HG03432 (cell line): ENCODE data around the gene BNIP1.

ENCODE experiments used
- ATAC-seq: cut with Tn5 transposase; IDR thresholded peaks from one replicate; pipeline ENCODE4 v1.9.1; 2021; ENCODE audit warnings: mild to moderate bottlenecking, moderate library complexity; ENCODE audit not compliant: unreplicated experiment

The BNIP1 gene

GRCh38 chr5:173163219-173163618 lies 18.9 kb downstream of the BNIP1 start:
- no peak for ATAC-seq

GRCh38 chr5:173165177-173166016 lies 21.1 kb downstream of the BNIP1 start:
- ATAC-seq = no peak

GRCh38 chr5:173172166-173172565 lies 27.8 kb downstream of the BNIP1 start:
- ATAC-seq = no peak

GRCh38 chr5:173175523-173175922 lies 31.2 kb downstream of the BNIP1 start:
- ATAC-seq = no peak

DNA sequence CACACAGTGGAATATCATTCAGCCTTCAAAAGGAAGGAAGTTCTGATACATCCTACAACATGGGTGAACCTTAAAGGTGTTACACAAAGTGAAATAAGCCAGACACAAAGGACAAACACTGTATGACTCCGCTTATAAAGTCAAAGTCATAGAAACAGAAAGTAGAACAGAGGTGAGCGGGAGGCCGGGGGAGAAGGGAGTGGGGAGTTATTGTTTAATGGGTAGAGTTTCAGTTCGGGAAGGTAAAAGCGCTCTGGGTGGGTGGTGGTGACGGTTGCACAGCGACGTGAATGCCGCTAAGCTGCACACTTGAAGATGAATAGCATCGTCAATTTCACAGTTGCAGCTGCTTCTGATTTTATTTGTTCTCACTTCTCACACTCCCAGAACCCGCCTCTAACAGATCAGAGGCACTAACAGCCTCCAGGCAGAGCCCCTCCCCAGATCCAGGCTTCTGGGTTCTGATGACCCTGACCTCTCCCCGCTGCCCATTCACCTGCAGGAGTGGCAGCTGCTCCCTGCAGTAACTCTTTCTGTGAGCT lies 34.1 kb downstream of the BNIP1 start:
- no peak for ATAC-seq

DNA sequence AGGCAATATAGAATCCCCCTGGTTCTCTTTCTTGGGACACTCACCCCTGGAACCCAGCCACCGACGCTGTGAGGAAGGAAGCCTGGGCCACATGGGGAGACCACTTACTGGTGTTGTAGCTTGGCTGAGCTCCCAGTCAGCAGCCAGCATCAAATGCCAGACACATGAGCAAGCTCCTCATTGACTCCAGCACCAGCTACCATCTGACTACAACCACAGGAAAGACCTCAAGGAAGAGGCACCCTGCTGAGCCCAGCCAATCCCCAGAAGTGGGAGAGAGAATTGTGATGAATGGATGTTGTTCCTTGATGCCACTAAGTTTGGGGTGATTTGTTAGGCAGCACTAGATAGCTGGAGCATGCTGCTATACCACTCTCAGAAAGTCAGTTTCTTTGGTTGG lies 36.0 kb downstream of the BNIP1 start:
- no peak for ATAC-seq

DNA sequence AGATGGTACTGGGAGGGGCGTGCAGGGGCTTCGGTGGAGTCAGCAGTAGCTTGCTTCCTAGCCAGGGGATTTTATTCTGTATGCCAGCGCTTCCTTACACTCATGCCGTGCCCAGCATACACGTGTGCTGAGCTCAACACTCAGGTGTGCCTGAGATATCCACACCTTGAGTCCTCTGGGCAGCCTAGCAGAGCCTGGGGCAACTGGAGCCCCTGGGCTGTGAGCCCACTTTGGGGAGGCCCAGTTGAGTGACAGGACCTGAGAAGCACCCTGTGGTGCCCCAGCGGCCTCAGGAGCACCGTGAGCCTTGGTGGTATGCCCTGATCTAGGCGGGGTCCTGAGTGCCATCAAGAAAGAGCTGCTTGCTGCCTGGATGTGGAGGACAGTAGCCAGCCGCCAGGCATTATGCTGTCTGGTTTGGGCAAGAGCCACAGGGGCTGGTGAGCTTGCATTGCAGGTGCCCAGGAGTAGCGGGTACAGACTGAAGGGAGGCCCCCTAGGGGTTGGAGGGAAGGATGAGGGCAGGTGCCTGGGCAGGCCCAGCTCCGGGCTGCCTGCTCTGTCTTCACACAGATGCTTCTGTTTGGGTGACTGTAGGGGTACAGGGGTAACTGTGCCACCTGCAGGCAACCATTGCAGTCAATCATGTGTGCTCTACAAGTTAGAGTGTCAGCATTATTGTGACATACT lies 42.9 kb downstream of the BNIP1 start:
- ATAC-seq = peak; percentile 67

DNA sequence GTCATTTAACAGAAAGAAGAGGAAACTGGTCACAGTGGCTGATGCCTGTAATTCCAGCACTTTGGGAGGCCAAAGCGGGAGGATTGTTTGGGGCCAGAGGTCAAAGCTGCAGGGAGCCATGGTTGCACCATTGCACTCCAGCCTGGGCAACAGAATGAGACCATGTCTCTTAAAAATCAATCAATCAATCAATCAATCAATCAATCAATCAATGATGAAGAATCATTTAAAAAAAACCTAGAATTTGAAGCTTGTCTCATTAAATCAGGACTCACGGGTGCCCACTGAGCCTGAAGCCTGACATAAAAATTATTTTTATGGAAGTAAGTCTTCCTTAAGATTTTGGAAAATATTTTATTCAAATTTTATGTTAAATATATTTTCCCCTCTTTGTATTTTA lies 43.9 kb downstream of the BNIP1 start:
- no peak for ATAC-seq

GRCh38 chr5:173191015-173191414 lies 46.7 kb downstream of the BNIP1 start:
- no peak for ATAC-seq

DNA sequence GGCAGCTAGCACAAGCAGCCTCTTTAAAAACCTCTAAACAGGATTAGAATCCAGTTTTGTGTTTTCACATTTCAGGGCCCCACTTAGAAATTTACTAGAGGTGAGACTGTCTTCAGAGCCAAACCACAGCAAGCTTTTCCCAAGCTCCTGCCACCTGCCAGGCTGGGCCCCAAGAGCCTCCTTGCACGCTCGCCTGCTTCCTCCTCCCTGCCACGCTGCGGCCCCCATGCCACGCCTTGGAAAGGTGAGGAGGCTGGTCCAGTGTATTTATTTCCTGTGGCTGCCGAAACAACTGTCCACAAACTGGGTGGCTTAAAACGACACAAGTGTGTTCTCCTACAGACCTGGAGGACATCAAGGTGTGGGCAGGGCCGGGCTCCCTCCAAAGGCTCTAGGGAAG lies 47.2 kb downstream of the BNIP1 start:
- no peak for ATAC-seq

DNA sequence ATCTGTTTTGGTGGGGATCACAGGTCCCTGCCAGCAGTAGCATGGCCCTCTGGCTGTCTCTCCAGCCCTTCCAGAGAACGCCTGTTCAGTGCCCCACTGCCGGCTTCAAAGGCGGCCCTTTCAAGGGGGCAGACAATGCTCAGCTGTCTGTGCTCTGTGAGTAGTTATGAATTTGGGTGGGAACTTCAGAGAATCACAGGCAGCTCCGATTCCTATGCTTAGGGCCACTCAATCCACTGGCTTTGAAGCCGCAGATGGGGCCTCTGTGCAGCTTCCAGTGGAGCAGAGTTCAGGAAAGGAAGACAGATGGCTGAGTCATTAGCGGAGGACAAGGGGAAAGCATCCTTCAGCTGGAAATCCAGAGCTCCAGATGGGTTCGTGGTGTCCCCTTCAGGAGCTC lies 48.2 kb downstream of the BNIP1 start:
- no peak for ATAC-seq

- ATAC-seq = no peak
Measured at GRCh38 chr5:173196133-173196952, 52.0 kb downstream of the BNIP1 start.

GRCh38 chr5:173197375-173197891 lies 53.1 kb downstream of the BNIP1 start:
- ATAC-seq = no peak

DNA sequence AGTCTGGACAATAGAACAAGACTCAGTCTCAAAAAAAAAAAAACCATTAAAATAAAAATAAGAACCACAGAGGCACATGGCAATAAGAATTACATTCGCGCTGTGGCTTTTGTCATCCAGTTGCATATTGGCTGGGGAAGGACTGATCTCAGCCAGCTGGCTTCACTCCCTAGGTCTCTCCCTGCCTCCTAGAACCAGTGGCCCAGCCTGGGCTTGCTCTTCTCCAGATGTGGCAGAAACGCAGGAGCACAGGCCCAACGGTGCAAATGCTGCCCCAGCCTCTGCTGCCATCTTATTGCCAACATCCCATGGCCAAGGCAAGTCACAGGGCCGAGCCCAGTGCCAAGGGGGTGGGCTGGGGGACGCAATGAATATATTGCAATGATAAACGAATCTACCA lies 53.7 kb downstream of the BNIP1 start:
- ATAC-seq = no peak

DNA sequence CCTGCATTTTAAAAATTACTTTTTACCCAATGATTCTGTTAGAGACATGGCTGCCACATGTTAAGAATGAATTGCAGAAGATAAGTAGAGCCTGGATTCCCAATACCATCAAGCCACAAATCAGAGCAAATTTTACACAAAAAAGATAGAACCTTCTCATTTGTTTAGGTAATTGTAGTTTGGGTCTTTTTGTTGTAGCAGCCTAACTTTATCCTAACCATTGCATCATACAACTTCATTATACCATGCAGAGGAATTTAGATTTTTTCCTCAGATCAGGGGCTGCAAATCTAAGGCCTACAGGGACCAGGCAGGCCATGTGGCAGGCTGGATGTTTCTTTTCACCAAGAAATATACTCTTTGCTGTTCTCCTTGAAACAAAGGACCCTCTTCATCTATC lies 56.0 kb downstream of the BNIP1 start:
- ATAC-seq = no peak

DNA sequence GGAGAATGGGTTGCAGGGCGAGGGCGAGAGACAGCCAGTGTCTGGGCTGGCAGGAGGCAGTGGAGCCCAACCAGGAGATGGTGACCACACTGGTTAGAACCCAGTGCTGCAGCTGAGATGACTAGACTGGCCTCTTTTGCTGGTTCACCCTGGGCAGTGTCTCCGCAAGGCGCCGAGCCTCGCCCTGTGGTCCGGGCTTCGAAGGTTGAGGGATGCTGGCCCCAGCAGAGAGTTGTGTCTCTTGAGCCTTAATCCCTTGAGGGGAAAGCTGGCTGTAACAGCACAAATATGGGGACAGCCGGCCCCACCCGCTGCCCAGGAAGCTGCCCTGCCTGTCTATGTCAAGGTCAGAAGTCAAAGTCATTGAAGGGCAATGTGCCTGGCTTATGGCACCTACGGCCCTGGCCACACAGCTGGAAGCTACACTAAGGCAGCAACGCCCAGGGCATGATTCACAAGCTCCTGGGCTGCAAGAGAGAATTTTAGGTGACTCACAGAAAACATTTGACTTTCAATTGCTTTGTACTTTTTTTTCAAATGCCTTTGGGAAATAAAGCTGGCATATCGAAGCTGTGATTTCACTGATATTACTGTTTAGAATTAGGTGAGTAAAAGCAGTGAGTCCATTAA lies 57.4 kb downstream of the BNIP1 start:
- ATAC-seq = no peak

DNA sequence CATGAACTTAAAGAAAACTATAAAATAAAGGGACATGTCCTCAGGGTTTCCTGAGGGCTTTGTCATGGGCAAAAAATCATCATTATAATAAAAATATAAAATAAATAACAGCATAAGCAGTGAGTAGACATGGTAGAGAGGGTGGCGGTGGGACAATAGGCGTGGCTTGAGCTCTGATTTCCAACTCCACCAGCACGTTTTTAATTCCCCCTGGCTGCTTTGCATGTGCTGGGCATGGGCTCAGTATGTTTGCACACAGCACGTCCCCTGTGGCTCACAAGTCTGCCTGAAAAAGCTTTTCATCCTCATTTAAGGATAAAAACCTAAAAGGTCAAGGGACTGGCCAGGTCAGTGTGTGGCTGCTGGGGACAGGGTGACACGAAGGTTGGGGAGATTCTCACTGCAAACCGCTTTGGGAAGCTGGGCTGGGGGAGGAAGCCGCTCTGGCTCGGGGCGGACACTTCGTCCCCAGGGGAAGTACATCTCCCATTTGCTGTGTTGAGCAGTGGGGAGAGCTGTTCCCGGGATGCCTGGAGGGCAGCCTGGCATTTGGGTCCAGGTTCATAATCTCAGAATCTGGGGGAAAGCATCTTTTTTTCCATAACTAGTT lies 58.0 kb downstream of the BNIP1 start:
- ATAC-seq = no peak

- ATAC-seq = no peak
Measured at GRCh38 chr5:173204185-173204979, 60.1 kb downstream of the BNIP1 start.

DNA sequence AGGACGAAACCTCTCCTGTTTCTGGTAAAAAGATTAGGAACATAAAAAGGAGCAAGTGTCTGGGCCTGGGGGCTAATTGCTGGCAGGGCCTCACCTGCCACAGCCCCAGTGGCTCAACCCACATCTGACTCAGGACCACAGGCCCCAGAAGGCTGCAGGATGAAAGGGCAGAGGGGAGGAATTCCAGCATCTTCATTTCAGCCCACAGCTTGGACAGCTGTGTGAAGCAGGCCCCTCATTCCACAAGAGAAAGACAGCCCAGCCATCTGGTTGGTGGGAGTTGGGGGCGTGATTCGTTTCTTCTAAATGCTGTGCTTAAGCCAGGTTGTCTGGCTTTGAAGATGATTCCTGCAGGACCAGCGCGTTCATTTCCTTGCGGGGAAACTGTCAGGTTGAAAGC lies 61.6 kb downstream of the BNIP1 start:
- ATAC-seq = no peak
